Measurements from ENCODE around the gene WDR81. TPM values are rescaled to one million over a fixed set of nuclear protein-coding genes. Genes with fewer than 3 reads are reported as not detected.
"Not testable (repeated sequence)": the region's sequence is repeated elsewhere in the genome, so short reads cannot be mapped to it uniquely, and the experiment has no call there.

WDR81 gene
- total RNA-seq, 4 donors from 2014 or later, result 25.7 to 40.8 (median 32.1) TPM

GRCh38 chr17:1686086-1686485, 38.4 kb upstream of the WDR81 start:
- WGBS, result 87% methylated on average over 7 of the region's 7 CpGs
- DNase-seq (ENCODE audit: extremely low spot score), result no peak
- Histone ChIP-seq H3K36me3 (peaks cover 20 to 23% (median 22%) of the 10 kb centered on the region in 4 donors), H3K27me3 (no peaks in the 10 kb centered on the region), H3K4me1 (peaks cover 23 to 31% (median 28%) of the 10 kb centered on the region in 4 donors), H3K9me3 (no peaks in the 10 kb centered on the region), H3K27ac (replicated peaks in 1 of 4) (no peak overlapping the region), H3K4me3 (no peak overlapping the region)
- TF ChIP-seq EP300 (IDR thresholded peaks at IDR 0.05) (no peak), POLR2A (IDR thresholded peaks at IDR 0.05; ENCODE audit: low read depth) (no peak), CTCF (IDR thresholded peaks at IDR 0.05) (no peak), POLR2AphosphoS5 (IDR thresholded peaks at IDR 0.05) (no peak)
- intact Hi-C loops (cut with DNase I), result no loop called here

GRCh38 chr17:1688405-1688804, 36.1 kb upstream of the WDR81 start:
- H3K36me3 ChIP-seq; H3K27ac ChIP-seq (replicated peaks in 1 of 4); H3K4me3 ChIP-seq; intact Hi-C loops (cut with DNase I); H3K9me3 ChIP-seq; H3K27me3 ChIP-seq; DNase-seq (ENCODE audit: extremely low spot score): not testable (repeated sequence)
- peaks cover 11 to 13% (median 12%) of the 10 kb centered on the region in 4 donors for H3K4me1 ChIP-seq
- 70% methylated on average over 5 of the region's 6 CpGs for WGBS

DNA sequence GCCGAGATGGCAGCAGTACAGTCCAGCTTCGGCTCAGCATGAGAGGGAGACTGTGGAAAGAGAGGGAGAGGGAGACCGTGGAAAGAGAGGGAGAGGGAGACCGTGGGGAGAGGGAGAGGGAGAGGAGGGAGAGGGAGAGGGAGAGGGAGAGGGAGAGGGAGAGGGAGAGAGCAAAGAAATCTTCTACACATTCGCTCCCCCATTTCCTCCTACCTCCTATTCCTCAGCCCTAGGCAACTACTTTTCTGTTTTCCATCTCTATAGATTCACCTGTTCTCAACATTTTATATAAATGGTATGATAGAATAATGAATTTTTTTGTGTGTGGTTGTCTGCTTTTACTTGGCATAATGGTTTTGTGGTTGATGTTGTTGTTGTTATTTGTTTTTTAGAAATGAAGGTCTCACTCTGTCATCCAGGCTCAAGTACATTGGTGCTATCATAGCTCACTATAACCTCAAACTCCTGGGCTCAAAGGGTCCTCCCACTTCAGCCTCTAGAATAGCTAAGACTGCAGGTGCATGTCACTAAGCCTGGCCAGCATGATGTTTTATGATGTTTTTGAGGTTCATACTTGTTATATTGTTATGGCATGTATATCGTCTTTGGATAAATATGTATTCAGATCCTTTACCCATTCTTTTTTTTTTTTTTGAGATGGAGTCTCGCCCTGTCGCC, 33.8 kb upstream of the WDR81 start:
- intact Hi-C loops (cut with DNase I), result no loop called here

DNA sequence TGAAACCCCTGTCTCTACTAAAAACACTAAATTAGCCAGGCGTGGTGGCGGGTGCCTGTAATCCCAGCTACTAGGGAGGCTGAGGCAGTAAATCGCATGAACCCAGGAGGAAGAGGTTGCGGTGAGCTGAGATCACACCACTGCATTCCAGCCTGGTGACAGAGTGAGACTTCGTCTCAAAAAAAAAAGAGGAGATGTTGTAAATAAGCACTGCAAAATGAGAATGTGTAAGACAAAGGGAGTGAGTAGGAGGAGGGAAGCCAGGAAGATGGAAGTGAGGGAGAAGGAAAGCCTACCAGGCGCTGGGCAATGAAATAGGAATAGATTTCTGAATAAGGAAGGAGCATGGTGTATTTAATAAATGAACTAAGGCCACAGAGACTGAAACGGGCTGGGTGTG, 31.2 kb upstream of the WDR81 start:
- Histone ChIP-seq H3K4me3 (no peak overlapping the region), H3K27ac (replicated peaks in 1 of 4) (no peak overlapping the region), H3K4me1 (no peaks in the 10 kb centered on the region), H3K27me3 (no peaks in the 10 kb centered on the region), H3K9me3 (no peaks in the 10 kb centered on the region), H3K36me3 (no peaks in the 10 kb centered on the region)
- no peak for TF ChIP-seq POLR2AphosphoS5 (IDR thresholded peaks at IDR 0.05)
- DNase-seq (ENCODE audit: extremely low spot score), result no peak
- WGBS, result 78% methylated on average over 7 of the region's 7 CpGs
- intact Hi-C loops (cut with DNase I), result no loop called here

More for the DNA sequence above, 33.8 kb upstream of the WDR81 start:
- TF ChIP-seq EP300 (IDR thresholded peaks at IDR 0.05), result no peak
- TF ChIP-seq POLR2AphosphoS5 (IDR thresholded peaks at IDR 0.05), result no peak
- TF ChIP-seq CTCF (IDR thresholded peaks at IDR 0.05), result no peak
- no peak for TF ChIP-seq POLR2A (IDR thresholded peaks at IDR 0.05; ENCODE audit: low read depth)
- H3K27ac ChIP-seq (replicated peaks in 1 of 4), result no peak overlapping the region
- H3K27me3 ChIP-seq, result no peaks in the 10 kb centered on the region
- no peaks in the 10 kb centered on the region for H3K4me1 ChIP-seq
- DNase-seq (ENCODE audit: extremely low spot score), result no peak
- WGBS, result 75% methylated on average over 8 of the region's 8 CpGs
- H3K4me3 ChIP-seq, result no peak overlapping the region
- no peaks in the 10 kb centered on the region for H3K9me3 ChIP-seq
- no peaks in the 10 kb centered on the region for H3K36me3 ChIP-seq

DNA sequence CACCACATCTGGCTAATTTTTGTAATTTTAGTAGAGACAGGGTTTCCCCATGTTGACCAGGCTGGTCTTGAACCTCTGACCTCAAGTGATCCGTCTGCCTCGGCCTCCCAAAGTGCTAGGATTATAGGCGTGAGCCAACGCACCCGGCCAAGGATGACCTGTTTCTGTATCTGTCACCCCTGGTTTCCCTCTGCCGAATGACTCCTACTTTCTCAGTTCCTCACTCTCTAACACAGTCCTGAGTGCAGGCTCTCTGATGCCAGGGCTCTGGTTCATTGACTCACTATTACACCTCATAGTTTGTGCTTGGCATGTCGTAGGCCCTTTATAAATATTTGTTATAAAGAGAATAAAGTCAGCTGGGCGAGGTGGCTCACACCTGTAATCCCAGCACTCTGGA, 29.1 kb upstream of the WDR81 start:
- no peaks in the 10 kb centered on the region for H3K36me3 ChIP-seq
- no peaks in the 10 kb centered on the region for H3K9me3 ChIP-seq
- 83% methylated on average over 8 of the region's 8 CpGs for WGBS
- no peaks in the 10 kb centered on the region for H3K27me3 ChIP-seq
- no peaks in the 10 kb centered on the region for H3K4me1 ChIP-seq
- no peak for TF ChIP-seq EP300 (IDR thresholded peaks at IDR 0.05)
- TF ChIP-seq CTCF (IDR thresholded peaks at IDR 0.05), result no peak
- no peak for TF ChIP-seq POLR2A (IDR thresholded peaks at IDR 0.05; ENCODE audit: low read depth)
- TF ChIP-seq POLR2AphosphoS5 (IDR thresholded peaks at IDR 0.05), result no peak
- intact Hi-C loops (cut with DNase I), result no loop called here
- no peak overlapping the region for H3K4me3 ChIP-seq
- H3K27ac ChIP-seq (replicated peaks in 1 of 4), result no peak overlapping the region
- DNase-seq (ENCODE audit: extremely low spot score), result no peak

- H3K4me3 ChIP-seq, result no peak overlapping the region
- no peak for TF ChIP-seq EP300 (IDR thresholded peaks at IDR 0.05)
- no peak for TF ChIP-seq POLR2A (IDR thresholded peaks at IDR 0.05; ENCODE audit: low read depth)
- TF ChIP-seq CTCF (IDR thresholded peaks at IDR 0.05), result no peak
- TF ChIP-seq POLR2AphosphoS5 (IDR thresholded peaks at IDR 0.05), result no peak
- no peak for DNase-seq (ENCODE audit: extremely low spot score)
- no peaks in the 10 kb centered on the region for H3K27me3 ChIP-seq
- H3K9me3 ChIP-seq, result no peaks in the 10 kb centered on the region
- no peak overlapping the region for H3K27ac ChIP-seq (replicated peaks in 1 of 4)
- WGBS, result 44% methylated on average over 5 of the region's 5 CpGs
- intact Hi-C loops (cut with DNase I), result no loop called here
- no peaks in the 10 kb centered on the region for H3K36me3 ChIP-seq
- no peaks in the 10 kb centered on the region for H3K4me1 ChIP-seq
These were observed 26.8 kb upstream of the WDR81 start for GRCh38 chr17:1697681-1698080.

GRCh38 chr17:1699891-1700290, 24.6 kb upstream of the WDR81 start:
- H3K27me3 ChIP-seq; H3K9me3 ChIP-seq; H3K4me1 ChIP-seq; intact Hi-C loops (cut with DNase I); H3K27ac ChIP-seq (replicated peaks in 1 of 4); H3K36me3 ChIP-seq; H3K4me3 ChIP-seq; DNase-seq (ENCODE audit: extremely low spot score): not testable (repeated sequence)
- WGBS, result 92% methylated on average over 4 of the region's 5 CpGs
